Measurements from ENCODE around the gene SLC49A3. TPM values are rescaled to one million over a fixed set of nuclear protein-coding genes. Genes with fewer than 3 reads are reported as not detected.

SLC49A3 gene
- total and polyA plus RNA-seq, 2 of the 13 experiments (the other 11 are each of a cell fraction or from before 2014, with no cell fraction given): 0.07 to 0.17 TPM

DNA sequence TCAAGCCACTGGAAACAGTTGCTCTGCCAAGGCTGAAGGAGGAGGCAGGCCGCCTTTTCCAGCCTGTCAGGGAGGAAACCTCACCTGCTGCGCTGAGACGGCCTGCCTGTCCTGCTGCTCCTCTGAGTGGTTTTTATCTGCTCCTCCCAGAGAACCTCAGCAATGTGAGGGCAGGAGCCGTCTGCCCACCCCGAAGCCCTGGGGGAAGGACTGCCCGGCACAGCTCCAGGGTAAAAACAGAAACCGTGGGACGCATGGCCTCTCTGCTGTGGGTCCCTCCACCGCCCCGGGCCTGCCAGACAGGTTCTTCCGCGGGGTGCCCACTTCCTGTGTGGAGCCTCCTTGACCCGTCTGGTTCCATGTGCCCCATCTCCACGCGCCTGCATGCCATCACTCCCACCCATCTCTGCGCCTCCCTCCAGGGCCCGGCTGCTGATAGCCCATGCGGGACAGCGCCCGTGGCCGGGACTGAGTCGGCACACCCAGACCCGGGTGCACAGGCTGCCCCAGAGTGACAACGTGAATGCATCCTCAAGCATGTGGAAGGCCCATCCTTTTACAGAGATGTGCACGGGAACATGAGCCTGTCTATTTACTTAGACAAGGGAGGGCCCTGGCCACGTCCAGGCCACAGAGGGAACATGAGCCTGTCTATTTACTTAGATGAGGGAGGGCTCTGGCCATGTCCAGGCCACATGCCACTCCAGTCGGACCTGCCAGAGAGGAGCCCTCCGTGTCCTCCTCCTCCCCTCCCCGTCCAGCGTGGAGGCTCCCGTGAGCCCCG, 4.0 kb upstream of the SLC49A3 start (continued):
- TF ChIP-seq POLR2G (IDR thresholded peaks at IDR 0.05; ENCODE audit: low read depth, low read length): no peak
- TF ChIP-seq NFE2L1 (CRISPR knock-in tag; IDR thresholded peaks at IDR 0.05; ENCODE audit: borderline replicate concordance): no peak
- TF ChIP-seq, protein P1, sequence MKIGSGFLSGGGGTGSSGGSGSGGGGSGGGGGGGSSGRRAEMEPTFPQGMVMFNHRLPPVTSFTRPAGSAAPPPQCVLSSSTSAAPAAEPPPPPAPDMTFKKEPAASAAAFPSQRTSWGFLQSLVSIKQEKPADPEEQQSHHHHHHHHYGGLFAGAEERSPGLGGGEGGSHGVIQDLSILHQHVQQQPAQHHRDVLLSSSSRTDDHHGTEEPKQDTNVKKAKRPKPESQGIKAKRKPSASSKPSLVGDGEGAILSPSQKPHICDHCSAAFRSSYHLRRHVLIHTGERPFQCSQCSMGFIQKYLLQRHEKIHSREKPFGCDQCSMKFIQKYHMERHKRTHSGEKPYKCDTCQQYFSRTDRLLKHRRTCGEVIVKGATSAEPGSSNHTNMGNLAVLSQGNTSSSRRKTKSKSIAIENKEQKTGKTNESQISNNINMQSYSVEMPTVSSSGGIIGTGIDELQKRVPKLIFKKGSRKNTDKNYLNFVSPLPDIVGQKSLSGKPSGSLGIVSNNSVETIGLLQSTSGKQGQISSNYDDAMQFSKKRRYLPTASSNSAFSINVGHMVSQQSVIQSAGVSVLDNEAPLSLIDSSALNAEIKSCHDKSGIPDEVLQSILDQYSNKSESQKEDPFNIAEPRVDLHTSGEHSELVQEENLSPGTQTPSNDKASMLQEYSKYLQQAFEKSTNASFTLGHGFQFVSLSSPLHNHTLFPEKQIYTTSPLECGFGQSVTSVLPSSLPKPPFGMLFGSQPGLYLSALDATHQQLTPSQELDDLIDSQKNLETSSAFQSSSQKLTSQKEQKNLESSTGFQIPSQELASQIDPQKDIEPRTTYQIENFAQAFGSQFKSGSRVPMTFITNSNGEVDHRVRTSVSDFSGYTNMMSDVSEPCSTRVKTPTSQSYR (CRISPR knock-in tag; IDR thresholded peaks at IDR 0.05; ENCODE audit: borderline replicate concordance): peak; percentile 41; the same call in 1 of the 2 replicates
- no peak for TF ChIP-seq SKI (IDR thresholded peaks at IDR 0.05; ENCODE audit: partially characterized antibody)
- peak; percentile 78 for TF ChIP-seq BHLHE40 (IDR thresholded peaks at IDR 0.05; ENCODE audit: low read length)
- no peak for TF ChIP-seq MTA1 (CRISPR knock-in tag; IDR thresholded peaks at IDR 0.05; ENCODE audit: borderline replicate concordance)
- peak; percentile 79 for TF ChIP-seq THRA (CRISPR knock-in tag; IDR thresholded peaks at IDR 0.05; ENCODE audit: borderline replicate concordance)
- TF ChIP-seq SIX4 (CRISPR knock-in tag; IDR thresholded peaks at IDR 0.05): peak; percentile 84
- no peak for TF ChIP-seq IKZF4 (CRISPR knock-in tag; IDR thresholded peaks at IDR 0.05; ENCODE audit: borderline replicate concordance, low read depth, not compliant biosample characterization)
- TF ChIP-seq, protein P2, sequence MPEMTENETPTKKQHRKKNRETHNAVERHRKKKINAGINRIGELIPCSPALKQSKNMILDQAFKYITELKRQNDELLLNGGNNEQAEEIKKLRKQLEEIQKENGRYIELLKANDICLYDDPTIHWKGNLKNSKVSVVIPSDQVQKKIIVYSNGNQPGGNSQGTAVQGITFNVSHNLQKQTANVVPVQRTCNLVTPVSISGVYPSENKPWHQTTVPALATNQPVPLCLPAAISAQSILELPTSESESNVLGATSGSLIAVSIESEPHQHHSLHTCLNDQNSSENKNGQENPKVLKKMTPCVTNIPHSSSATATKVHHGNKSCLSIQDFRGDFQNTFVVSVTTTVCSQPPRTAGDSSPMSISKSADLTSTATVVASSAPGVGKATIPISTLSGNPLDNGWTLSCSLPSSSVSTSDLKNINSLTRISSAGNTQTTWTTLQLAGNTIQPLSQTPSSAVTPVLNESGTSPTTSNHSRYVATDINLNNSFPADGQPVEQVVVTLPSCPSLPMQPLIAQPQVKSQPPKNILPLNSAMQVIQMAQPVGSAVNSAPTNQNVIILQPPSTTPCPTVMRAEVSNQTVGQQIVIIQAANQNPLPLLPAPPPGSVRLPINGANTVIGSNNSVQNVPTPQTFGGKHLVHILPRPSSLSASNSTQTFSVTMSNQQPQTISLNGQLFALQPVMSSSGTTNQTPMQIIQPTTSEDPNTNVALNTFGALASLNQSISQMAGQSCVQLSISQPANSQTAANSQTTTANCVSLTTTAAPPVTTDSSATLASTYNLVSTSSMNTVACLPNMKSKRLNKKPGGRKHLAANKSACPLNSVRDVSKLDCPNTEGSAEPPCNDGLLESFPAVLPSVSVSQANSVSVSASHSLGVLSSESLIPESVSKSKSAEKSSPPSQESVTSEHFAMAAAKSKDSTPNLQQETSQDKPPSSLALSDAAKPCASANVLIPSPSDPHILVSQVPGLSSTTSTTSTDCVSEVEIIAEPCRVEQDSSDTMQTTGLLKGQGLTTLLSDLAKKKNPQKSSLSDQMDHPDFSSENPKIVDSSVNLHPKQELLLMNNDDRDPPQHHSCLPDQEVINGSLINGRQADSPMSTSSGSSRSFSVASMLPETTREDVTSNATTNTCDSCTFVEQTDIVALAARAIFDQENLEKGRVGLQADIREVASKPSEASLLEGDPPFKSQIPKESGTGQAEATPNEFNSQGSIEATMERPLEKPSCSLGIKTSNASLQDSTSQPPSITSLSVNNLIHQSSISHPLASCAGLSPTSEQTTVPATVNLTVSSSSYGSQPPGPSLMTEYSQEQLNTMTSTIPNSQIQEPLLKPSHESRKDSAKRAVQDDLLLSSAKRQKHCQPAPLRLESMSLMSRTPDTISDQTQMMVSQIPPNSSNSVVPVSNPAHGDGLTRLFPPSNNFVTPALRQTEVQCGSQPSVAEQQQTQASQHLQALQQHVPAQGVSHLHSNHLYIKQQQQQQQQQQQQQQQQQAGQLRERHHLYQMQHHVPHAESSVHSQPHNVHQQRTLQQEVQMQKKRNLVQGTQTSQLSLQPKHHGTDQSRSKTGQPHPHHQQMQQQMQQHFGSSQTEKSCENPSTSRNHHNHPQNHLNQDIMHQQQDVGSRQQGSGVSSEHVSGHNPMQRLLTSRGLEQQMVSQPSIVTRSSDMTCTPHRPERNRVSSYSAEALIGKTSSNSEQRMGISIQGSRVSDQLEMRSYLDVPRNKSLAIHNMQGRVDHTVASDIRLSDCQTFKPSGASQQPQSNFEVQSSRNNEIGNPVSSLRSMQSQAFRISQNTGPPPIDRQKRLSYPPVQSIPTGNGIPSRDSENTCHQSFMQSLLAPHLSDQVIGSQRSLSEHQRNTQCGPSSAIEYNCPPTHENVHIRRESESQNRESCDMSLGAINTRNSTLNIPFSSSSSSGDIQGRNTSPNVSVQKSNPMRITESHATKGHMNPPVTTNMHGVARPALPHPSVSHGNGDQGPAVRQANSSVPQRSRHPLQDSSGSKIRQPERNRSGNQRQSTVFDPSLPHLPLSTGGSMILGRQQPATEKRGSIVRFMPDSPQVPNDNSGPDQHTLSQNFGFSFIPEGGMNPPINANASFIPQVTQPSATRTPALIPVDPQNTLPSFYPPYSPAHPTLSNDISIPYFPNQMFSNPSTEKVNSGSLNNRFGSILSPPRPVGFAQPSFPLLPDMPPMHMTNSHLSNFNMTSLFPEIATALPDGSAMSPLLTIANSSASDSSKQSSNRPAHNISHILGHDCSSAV (CRISPR knock-in tag; IDR thresholded peaks at IDR 0.05; ENCODE audit: borderline replicate concordance): no peak
- no peak for TF ChIP-seq ZNF337 (CRISPR knock-in tag; IDR thresholded peaks at IDR 0.05; ENCODE audit: borderline replicate concordance, low read depth)
- TF ChIP-seq ATRX (CRISPR knock-in tag; IDR thresholded peaks at IDR 0.05; ENCODE audit: borderline replicate concordance): no peak
- no peak for TF ChIP-seq ZNF569 (CRISPR knock-in tag; IDR thresholded peaks at IDR 0.05; ENCODE audit: borderline replicate concordance)
- no peak for TF ChIP-seq RELA (CRISPR knock-in tag; IDR thresholded peaks at IDR 0.05)
- peak in 1 of 2 experiments; percentile 53; a peak in 1 of 4 replicates for TF ChIP-seq EP300 (IDR thresholded peaks at IDR 0.05; ENCODE audit: low read depth in 2 of 2, low read length in 2 of 2)
- TF ChIP-seq EP300 (CRISPR knock-in tag; IDR thresholded peaks at IDR 0.05; ENCODE audit: borderline replicate concordance): peak; percentile 67; the same call in 1 of the 2 replicates
